Activated CD4-positive, alpha-beta T cell treated with anti-CD3 and anti-CD28 coated beads, Interleukin-2, amount 50 U/mL, for 16 hours (primary cell): ENCODE results near the gene IRS2.

Source experiments
- DNase-seq: peaks from one replicate; pipeline ENCODE4 v3.0.0-alpha.2; 2020

IRS2 gene

GRCh38 chr13:109802936-109803335 lies 16.6 kb upstream of the IRS2 start:
- DNase-seq: no peak

GRCh38 chr13:109795011-109795410 lies 8.6 kb upstream of the IRS2 start:
- DNase-seq: no peak

GRCh38 chr13:109794095-109794494 lies 7.7 kb upstream of the IRS2 start:
- no peak for DNase-seq

- DNase-seq: peak; percentile 48
These were observed 6.2 kb upstream of the IRS2 start for GRCh38 chr13:109792416-109793059.

- peak; percentile 49 for DNase-seq
These were observed 4.7 kb upstream of the IRS2 start for GRCh38 chr13:109790942-109791605.

- DNase-seq: no peak
These were observed 3.7 kb upstream of the IRS2 start for GRCh38 chr13:109790086-109790485.

- no peak for DNase-seq
These were observed 2.9 kb upstream of the IRS2 start for GRCh38 chr13:109789262-109789661.

- peak; percentile 29 for DNase-seq
These were observed 2.2 kb upstream of the IRS2 start for GRCh38 chr13:109788372-109789111.

- peak; percentile 13 for DNase-seq
These were observed 962 bp upstream of the IRS2 start for GRCh38 chr13:109787135-109787954.

GRCh38 chr13:109785892-109786450 lies 412 bp downstream of the IRS2 start:
- no peak for DNase-seq

- DNase-seq: peak; percentile 33
These were observed 1.1 kb downstream of the IRS2 start for GRCh38 chr13:109785141-109785891.

GRCh38 chr13:109784590-109785140 lies 1.7 kb downstream of the IRS2 start:
- DNase-seq: peak; percentile 64

- no peak for DNase-seq
These were observed 2.4 kb downstream of the IRS2 start for GRCh38 chr13:109783815-109784589.

GRCh38 chr13:109783447-109783814 lies 3.0 kb downstream of the IRS2 start:
- no peak for DNase-seq

- DNase-seq: no peak
These were observed 3.5 kb downstream of the IRS2 start for GRCh38 chr13:109782823-109783431.

- no peak for DNase-seq
These were observed 4.1 kb downstream of the IRS2 start for GRCh38 chr13:109782066-109782822.

GRCh38 chr13:109781384-109782065 lies 4.9 kb downstream of the IRS2 start:
- no peak for DNase-seq

- no peak for DNase-seq
These were observed 5.5 kb downstream of the IRS2 start for GRCh38 chr13:109780845-109781383.
